NCI-H460 (cell line): ENCODE data around the gene TXNL4A. TPM values are rescaled to one million over a fixed set of nuclear protein-coding genes. Genes with fewer than 3 reads are reported as not detected.
"Not testable (repeated sequence)": the region's sequence is repeated elsewhere in the genome, so short reads cannot be mapped to it uniquely, and the experiment has no call there.

ENCODE experiments used
- DNase-seq: peaks from one replicate; pipeline ENCODE4 v3.0.0-alpha.2; 2016; ENCODE audit warnings: low read depth; ENCODE audit errors: extremely low read depth
- total RNA-seq: library from RNA; depleted of rRNA; stranded (reverse); fragments of >200 nt; shearing (Covaris generic); gene quantifications from 2 replicates; pipeline ENCODE4 v1.2.3, GENCODE V29; 2014

The TXNL4A gene
- total RNA-seq, 1 experiment from 2014 or later = 127 TPM

- no peak for DNase-seq
Measured at GRCh38 chr18:80000877-80001276, 12.5 kb upstream of the TXNL4A start.

GRCh38 chr18:79999701-80000100 is 11.3 kb upstream of the TXNL4A start:
- DNase-seq = not testable (repeated sequence)

- DNase-seq = no peak
Measured at GRCh38 chr18:79991494-79991893, 3.1 kb upstream of the TXNL4A start.

- DNase-seq = no peak
Measured at GRCh38 chr18:79989195-79989497, 783 bp upstream of the TXNL4A start.

- no peak for DNase-seq
Measured at GRCh38 chr18:79988071-79988450, 302 bp downstream of the TXNL4A start.

- no peak for DNase-seq
Measured at GRCh38 chr18:79987566-79987965, 797 bp downstream of the TXNL4A start.

- no peak for DNase-seq
Measured at GRCh38 chr18:79986726-79987125, 1.6 kb downstream of the TXNL4A start.

GRCh38 chr18:79985172-79985571 is 3.2 kb downstream of the TXNL4A start:
- no peak for DNase-seq

GRCh38 chr18:79983793-79984192 is 4.6 kb downstream of the TXNL4A start:
- no peak for DNase-seq

GRCh38 chr18:79983253-79983652 is 5.1 kb downstream of the TXNL4A start:
- DNase-seq = no peak

- DNase-seq = no peak
Measured at GRCh38 chr18:79982736-79983135, 5.6 kb downstream of the TXNL4A start.

GRCh38 chr18:79980585-79980984 is 7.8 kb downstream of the TXNL4A start:
- no peak for DNase-seq

- no peak for DNase-seq
Measured at GRCh38 chr18:79979843-79980242, 8.5 kb downstream of the TXNL4A start.

GRCh38 chr18:79975985-79976680 is 12.2 kb downstream of the TXNL4A start:
- DNase-seq = no peak

GRCh38 chr18:79975043-79975442 is 13.3 kb downstream of the TXNL4A start:
- DNase-seq = no peak

- DNase-seq = no peak
Measured at GRCh38 chr18:79974025-79974654, 14.2 kb downstream of the TXNL4A start.

GRCh38 chr18:79973517-79973916 is 14.8 kb downstream of the TXNL4A start:
- no peak for DNase-seq

GRCh38 chr18:79972720-79973119 is 15.6 kb downstream of the TXNL4A start:
- DNase-seq = no peak

- DNase-seq = no peak
Measured at GRCh38 chr18:79971986-79972385, 16.4 kb downstream of the TXNL4A start.

- DNase-seq = no peak
Measured at GRCh38 chr18:79971211-79971952, 17.0 kb downstream of the TXNL4A start.

- no peak for DNase-seq
Measured at GRCh38 chr18:79970419-79971133, 17.8 kb downstream of the TXNL4A start.
